Measurements from ENCODE around the gene DUSP3. TPM values are rescaled to one million over a fixed set of nuclear protein-coding genes. Genes with fewer than 3 reads are reported as not detected.
A peak's percentile ranks its signal among the peaks of the same experiment; 100 is the strongest.

DUSP3 gene
- total and polyA plus RNA-seq, 2 donors = 12.2 to 37.2 TPM

DNA sequence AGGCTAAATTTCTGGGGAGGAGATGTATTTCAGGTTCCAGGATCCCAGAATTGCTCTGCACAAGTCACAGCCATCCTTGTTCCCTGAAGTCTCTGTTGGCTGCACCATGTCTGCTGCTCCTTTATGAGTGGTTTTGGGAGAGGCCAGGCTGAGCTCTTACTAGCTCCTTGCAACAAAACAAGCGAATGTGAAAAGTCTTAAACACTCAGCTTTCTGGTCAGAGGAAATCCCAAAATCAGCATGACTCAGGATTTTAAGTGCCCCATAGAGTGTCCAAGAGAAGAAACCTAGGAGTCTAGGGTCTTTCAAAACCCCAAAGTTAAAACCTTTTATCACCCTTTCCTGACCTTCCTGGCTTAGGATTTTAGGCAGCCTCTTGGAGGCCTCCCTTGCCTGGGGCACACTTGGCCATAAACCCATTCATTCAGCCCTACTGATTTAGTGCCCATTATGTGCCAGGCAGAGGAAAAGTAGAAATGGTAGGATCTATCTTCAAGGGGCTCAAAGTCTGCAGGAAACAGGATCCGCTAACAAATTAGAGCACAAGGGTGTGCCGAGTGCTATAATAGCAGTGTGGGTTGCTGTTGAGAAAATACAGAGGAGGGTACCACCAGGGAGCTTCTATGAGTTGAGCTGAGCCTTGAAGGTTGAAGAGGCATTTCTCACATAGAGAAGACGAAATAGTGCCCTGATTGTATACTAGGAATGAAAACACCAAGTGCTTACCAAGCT, 57.1 kb downstream of the DUSP3 start:
- no peak overlapping the region for H3K4me3 ChIP-seq (ENCODE audit: low read length in 2 of 2)

DNA sequence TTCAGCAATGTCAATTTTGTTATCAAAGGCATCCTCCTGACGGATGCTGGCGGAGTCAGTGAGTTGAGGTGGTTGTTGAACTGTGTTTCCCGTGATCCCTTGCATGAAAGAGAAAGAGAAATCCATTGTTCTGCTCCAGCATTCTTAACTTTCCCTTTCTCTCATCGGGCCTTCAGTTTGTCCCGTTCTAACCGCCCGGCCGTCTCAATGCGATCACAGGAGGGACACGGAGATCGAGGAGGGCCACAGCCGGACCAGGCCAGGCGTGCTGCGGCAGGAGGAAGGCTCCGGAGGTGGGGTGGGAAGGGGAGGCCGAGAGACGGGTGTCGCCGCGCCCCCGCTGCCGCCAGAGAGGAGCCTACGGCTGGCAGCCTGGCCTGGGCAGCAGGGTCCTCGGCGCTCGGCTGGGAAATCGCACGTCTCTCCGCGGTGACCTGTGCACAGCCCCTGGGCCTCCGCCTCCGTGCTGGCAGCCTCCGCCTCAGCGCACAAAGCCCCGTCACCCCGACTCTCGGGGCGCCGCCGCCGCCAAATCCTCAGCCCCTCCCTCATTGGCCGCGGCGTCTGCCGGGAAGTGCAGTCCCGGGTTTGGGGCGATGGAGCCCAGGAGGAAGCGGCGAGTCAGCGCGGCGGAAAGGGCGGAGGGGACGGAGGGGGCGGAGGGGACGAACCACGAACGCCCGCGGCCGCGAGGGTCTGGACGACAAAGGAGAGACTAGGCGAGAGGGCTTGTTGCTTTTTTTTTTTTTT, 58.3 kb downstream of the DUSP3 start:
- H3K9me3 ChIP-seq (ENCODE audit: control insufficient read depth in 2 of 2, insufficient read depth in 1 of 2, low read length in 1 of 2) = no peaks in the 10 kb centered on the region
- H3K27ac ChIP-seq (ENCODE audit: low read depth in 1 of 2, low read length in 1 of 2) = peak overlapping the region; percentile 86 to 95
- H3K4me3 ChIP-seq (ENCODE audit: low read length in 2 of 2) = peak overlapping the region; percentile 79 to 90
- peaks cover 3 to 4% of the 10 kb centered on the region in 2 donors for H3K4me1 ChIP-seq (ENCODE audit: control insufficient read depth in 2 of 2, insufficient read depth in 2 of 2, low read length in 2 of 2)
- WGBS = 1% methylated on average over 64 of the region's 64 CpGs
- no peaks in the 10 kb centered on the region for H3K36me3 ChIP-seq (ENCODE audit: control insufficient read depth in 2 of 2, insufficient read depth in 2 of 2, low read length in 1 of 2)
- peaks cover 0 to 42% of the 10 kb centered on the region in 2 donors for H3K27me3 ChIP-seq (ENCODE audit: control insufficient read depth in 2 of 2, insufficient read depth in 1 of 2, low read length in 1 of 2)
- peak; percentile 33 to 86 (median 58) for DNase-seq (ENCODE audit: low read depth in 6 of 9, low spot score in 9 of 9)

More for the DNA sequence above, 57.1 kb downstream of the DUSP3 start:
- no peak overlapping the region for H3K27ac ChIP-seq (ENCODE audit: low read depth in 1 of 2, low read length in 1 of 2)
- H3K36me3 ChIP-seq (ENCODE audit: control insufficient read depth in 2 of 2, insufficient read depth in 2 of 2, low read length in 1 of 2) = no peaks in the 10 kb centered on the region
- H3K27me3 ChIP-seq (ENCODE audit: control insufficient read depth in 2 of 2, insufficient read depth in 1 of 2, low read length in 1 of 2) = peaks cover 0 to 33% of the 10 kb centered on the region in 2 donors
- DNase-seq (ENCODE audit: low read depth in 6 of 9, low spot score in 9 of 9) = no peak
- H3K4me1 ChIP-seq (ENCODE audit: control insufficient read depth in 2 of 2, insufficient read depth in 2 of 2, low read length in 2 of 2) = peaks cover 3 to 4% of the 10 kb centered on the region in 2 donors
- WGBS = 97% methylated on average over 4 of the region's 4 CpGs
- H3K9me3 ChIP-seq (ENCODE audit: control insufficient read depth in 2 of 2, insufficient read depth in 1 of 2, low read length in 1 of 2) = no peaks in the 10 kb centered on the region

- DNase-seq (ENCODE audit: low read depth in 6 of 9, low spot score in 9 of 9) = peak in 1 of 9 donors; percentile 4
- 44% methylated on average over 3 of the region's 3 CpGs for WGBS
- Histone ChIP-seq H3K4me1 (ENCODE audit: control insufficient read depth in 2 of 2, insufficient read depth in 2 of 2, low read length in 2 of 2) (peaks cover 3 to 4% of the 10 kb centered on the region in 2 donors), H3K4me3 (ENCODE audit: low read length in 2 of 2) (no peak overlapping the region), H3K36me3 (ENCODE audit: control insufficient read depth in 2 of 2, insufficient read depth in 2 of 2, low read length in 1 of 2) (no peaks in the 10 kb centered on the region), H3K9me3 (ENCODE audit: control insufficient read depth in 2 of 2, insufficient read depth in 1 of 2, low read length in 1 of 2) (no peaks in the 10 kb centered on the region), H3K27ac (ENCODE audit: low read depth in 1 of 2, low read length in 1 of 2) (no peak overlapping the region), H3K27me3 (ENCODE audit: control insufficient read depth in 2 of 2, insufficient read depth in 1 of 2, low read length in 1 of 2) (peaks cover 4 to 50% of the 10 kb centered on the region in 2 donors)
Observed at GRCh38 chr17:43719578-43719977, 59.2 kb downstream of the DUSP3 start.

- 92% methylated on average over 5 of the region's 5 CpGs for WGBS
- Histone ChIP-seq H3K27ac (ENCODE audit: low read depth in 1 of 2, low read length in 1 of 2) (no peak overlapping the region), H3K4me3 (ENCODE audit: low read length in 2 of 2) (no peak overlapping the region), H3K36me3 (ENCODE audit: control insufficient read depth in 2 of 2, insufficient read depth in 2 of 2, low read length in 1 of 2) (no peaks in the 10 kb centered on the region), H3K9me3 (ENCODE audit: control insufficient read depth in 2 of 2, insufficient read depth in 1 of 2, low read length in 1 of 2) (no peaks in the 10 kb centered on the region), H3K27me3 (ENCODE audit: control insufficient read depth in 2 of 2, insufficient read depth in 1 of 2, low read length in 1 of 2) (peaks cover 14 to 60% of the 10 kb centered on the region in 2 donors), H3K4me1 (ENCODE audit: control insufficient read depth in 2 of 2, insufficient read depth in 2 of 2, low read length in 2 of 2) (peaks cover 3 to 4% of the 10 kb centered on the region in 2 donors)
- no peak for DNase-seq (ENCODE audit: low read depth in 6 of 9, low spot score in 9 of 9)
Observed at GRCh38 chr17:43718544-43718943, 60.2 kb downstream of the DUSP3 start.

DNA sequence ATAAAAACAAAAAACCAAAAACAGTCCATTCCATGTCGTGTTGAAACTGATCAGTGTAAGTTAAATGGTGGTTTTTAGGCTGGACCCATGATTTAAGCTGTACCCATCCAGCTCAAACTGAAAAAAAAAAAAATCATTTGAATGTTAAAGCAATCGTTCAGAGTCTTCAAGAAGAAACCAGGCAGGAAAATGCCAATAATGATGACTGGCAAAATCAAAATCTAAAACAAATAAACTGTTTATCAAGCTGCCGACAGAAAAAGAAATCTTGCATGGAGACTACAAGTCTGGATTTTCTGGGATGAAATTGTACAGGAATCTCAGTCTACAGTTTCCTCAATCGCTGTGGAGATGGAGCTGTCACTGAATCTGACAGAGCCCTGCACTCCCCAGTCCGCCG, 60.9 kb downstream of the DUSP3 start:
- H3K36me3 ChIP-seq (ENCODE audit: control insufficient read depth in 2 of 2, insufficient read depth in 2 of 2, low read length in 1 of 2) = no peaks in the 10 kb centered on the region
- no peak overlapping the region for H3K4me3 ChIP-seq (ENCODE audit: low read length in 2 of 2)
- no peak for DNase-seq (ENCODE audit: low read depth in 6 of 9, low spot score in 9 of 9)
- H3K4me1 ChIP-seq (ENCODE audit: control insufficient read depth in 2 of 2, insufficient read depth in 2 of 2, low read length in 2 of 2) = peaks cover 3 to 4% of the 10 kb centered on the region in 2 donors
- no peaks in the 10 kb centered on the region for H3K9me3 ChIP-seq (ENCODE audit: control insufficient read depth in 2 of 2, insufficient read depth in 1 of 2, low read length in 1 of 2)
- H3K27me3 ChIP-seq (ENCODE audit: control insufficient read depth in 2 of 2, insufficient read depth in 1 of 2, low read length in 1 of 2) = peaks cover 21 to 66% of the 10 kb centered on the region in 2 donors
- WGBS = 89% methylated on average over 6 of the region's 6 CpGs
- H3K27ac ChIP-seq (ENCODE audit: low read depth in 1 of 2, low read length in 1 of 2) = no peak overlapping the region

Other genes starting within 250 kb of the DUSP3 start
- gene ETV4, start 232.6 kb downstream of the DUSP3 start, total RNA-seq = 0.38 TPM
- gene ETV4, start 232.6 kb downstream of the DUSP3 start, polyA plus RNA-seq = 0.34 TPM
- 9.0 TPM for gene MEOX1, start 117.1 kb downstream of the DUSP3 start, total RNA-seq
- gene MEOX1, start 117.1 kb downstream of the DUSP3 start, polyA plus RNA-seq = 2.1 TPM
- gene SOST, start 20.2 kb downstream of the DUSP3 start, total RNA-seq = 0.14 TPM
- 0.30 TPM for gene SOST, start 20.2 kb downstream of the DUSP3 start, polyA plus RNA-seq
- gene CFAP97D1, start 1.5 kb upstream of the DUSP3 start, total RNA-seq = not detected
- gene CFAP97D1, start 1.5 kb upstream of the DUSP3 start, polyA plus RNA-seq = 0.11 TPM
- gene MPP3, start 54.2 kb upstream of the DUSP3 start, total RNA-seq = 0.61 TPM
- 1.5 TPM for gene MPP3, start 54.2 kb upstream of the DUSP3 start, polyA plus RNA-seq
- gene CD300LG, start 68.2 kb upstream of the DUSP3 start, total RNA-seq = 0.71 TPM
- 5.7 TPM for gene CD300LG, start 68.2 kb upstream of the DUSP3 start, polyA plus RNA-seq
- 0.52 TPM for gene MPP2, start 128.6 kb upstream of the DUSP3 start, total RNA-seq
- 0.87 TPM for gene MPP2, start 128.6 kb upstream of the DUSP3 start, polyA plus RNA-seq
- gene PPY, start 163.5 kb upstream of the DUSP3 start, total RNA-seq = 0.33 TPM
- gene PPY, start 163.5 kb upstream of the DUSP3 start, polyA plus RNA-seq = 0.71 TPM
- gene PYY, start 175.0 kb upstream of the DUSP3 start, total RNA-seq = 0.57 TPM
- 6.8 TPM for gene PYY, start 175.0 kb upstream of the DUSP3 start, polyA plus RNA-seq
- gene NAGS, start 225.6 kb upstream of the DUSP3 start, total RNA-seq = 1.3 TPM
- 1.6 TPM for gene NAGS, start 225.6 kb upstream of the DUSP3 start, polyA plus RNA-seq
- 28.7 TPM for gene TMEM101, start 236.0 kb upstream of the DUSP3 start, total RNA-seq
- 23.8 TPM for gene TMEM101, start 236.0 kb upstream of the DUSP3 start, polyA plus RNA-seq